H1 (cell line): Measurements from ENCODE around the gene CPTP. TPM values are rescaled to one million over a fixed set of nuclear protein-coding genes. Genes with fewer than 3 reads are reported as not detected.

ENCODE experiments used
- CTCF ChIA-PET: fragments of 300-600 bp; sonication (Branson Sonifier 250); formaldehyde crosslinking; loops from one replicate; lab custom pipeline; 2021; ENCODE audit not compliant: partially characterized antibody; lab: Charles Lee
- POLR2A ChIA-PET: fragments of 300-600 bp; sonication (Branson Sonifier 250); formaldehyde crosslinking; loops from one replicate; lab custom pipeline; 2021; ENCODE audit warnings: inconsistent platforms; ENCODE audit not compliant: partially characterized antibody; lab: Charles Lee
- DNase-seq, 2 experiments: peaks; one replicate each; pipeline versions ENCODE4 v3.0.0 to v3.0.0-alpha.2; 2010 to 2022; ENCODE audit warnings: low spot score in 2 of 2, low read depth in 1 of 2, mixed read lengths in 1 of 2
- FAIRE-seq: peaks from 2 replicates; lab custom pipeline; 2011; peaks lifted over from hg19 to GRCh38; lab: Jason Lieb, UNC
- H2AFZ ChIP-seq: 2 replicates; pipeline ENCODE4 v1.8.1; 2012; ENCODE audit warnings: low read length, inconsistent platforms
- H2AK5ac ChIP-seq: 2 replicates; pipeline ENCODE4 v1.6.1; 2013; ENCODE audit warnings: low read depth, low read length
- H2BK120ac ChIP-seq: replicated peaks from 2 replicates; pipeline ENCODE3; 2013; ENCODE audit warnings: low read depth, low read length, inconsistent platforms
- H2BK12ac ChIP-seq: 2 replicates; pipeline ENCODE4 v1.6.1; 2013; ENCODE audit warnings: low read depth, low read length
- H2BK15ac ChIP-seq: 2 replicates; pipeline ENCODE4 v1.6.1; 2013; ENCODE audit warnings: low read length
- H2BK20ac ChIP-seq: 2 replicates; pipeline ENCODE4 v1.6.1; 2013; ENCODE audit warnings: low read length
- H2BK5ac ChIP-seq: 2 replicates; pipeline ENCODE4 v1.6.1; 2013; ENCODE audit warnings: low read depth, low read length
- H3K14ac ChIP-seq: 2 replicates; pipeline ENCODE4 v1.6.1; 2013; ENCODE audit warnings: inconsistent platforms; ENCODE audit not compliant: insufficient read length
- H3K18ac ChIP-seq: 2 replicates; pipeline ENCODE4 v1.6.1; 2013; ENCODE audit warnings: low read length; ENCODE audit errors: extremely low read depth
- H3K23ac ChIP-seq: 2 replicates; pipeline ENCODE4 v1.6.1; 2013; ENCODE audit warnings: inconsistent platforms; ENCODE audit not compliant: insufficient read length
- H3K23me2 ChIP-seq: 2 replicates; pipeline ENCODE4 v1.6.1; 2013; ENCODE audit warnings: low read depth, low read length
- H3K27ac ChIP-seq: 2 replicates; pipeline ENCODE4 v1.6.1; 2011; ENCODE audit warnings: low read depth, low read length, inconsistent platforms
- H3K27me3 ChIP-seq, 4 experiments: replicated peaks in 1 of 4; 1 replicate in 1 of 4; 2 replicates in 3 of 4; pipeline versions ENCODE4 v1.6.1 to v1.8.1; 2011 to 2013; ENCODE audit warnings: low read length in 3 of 4, mild to moderate bottlenecking in 3 of 4, inconsistent platforms in 2 of 4, mixed read lengths in 2 of 4, moderate library complexity in 1 of 4; ENCODE audit not compliant: control insufficient read depth in 3 of 4, insufficient read depth in 3 of 4; ENCODE audit errors: extremely low read depth in 1 of 4
- H3K36me3 ChIP-seq, 4 experiments: 2 replicates each; pipeline versions ENCODE4 v1.6.1 to v1.8.1; 2011 to 2013; ENCODE audit warnings: mild to moderate bottlenecking in 4 of 4, low read length in 3 of 4, moderate library complexity in 2 of 4, control low read depth in 1 of 4, inconsistent platforms in 1 of 4; ENCODE audit not compliant: insufficient read depth in 4 of 4, control insufficient read depth in 2 of 4
- H3K4ac ChIP-seq: replicated peaks from 2 replicates; pipeline ENCODE3; 2013; ENCODE audit warnings: low read length, low read depth, mixed read lengths, inconsistent platforms; ENCODE audit not compliant: insufficient read length
- H3K4me1 ChIP-seq, 4 experiments: replicated peaks in 1 of 4; 1 replicate in 1 of 4; 2 replicates in 3 of 4; pipeline versions ENCODE4 v1.6.1 to v1.8.1; 2011 to 2013; ENCODE audit warnings: low read length in 3 of 4, inconsistent platforms in 2 of 4, mixed read lengths in 1 of 4; ENCODE audit not compliant: insufficient read depth in 4 of 4, control insufficient read depth in 3 of 4
- H3K4me2 ChIP-seq, 2 experiments: 2 replicates each; pipeline versions ENCODE4 v1.6.1 to v1.8.1; 2011 to 2013; ENCODE audit warnings: low read depth in 2 of 2, low read length in 2 of 2, control low read depth in 1 of 2, inconsistent platforms in 1 of 2, mild to moderate bottlenecking in 1 of 2; ENCODE audit not compliant: insufficient read depth in 1 of 2
- H3K4me3 ChIP-seq, 4 experiments: fragments of 200-600, 300-600 bp in 1 of 4; sonication (generic), shearing (Covaris generic), sonication (Bioruptor Twin) in 1 of 4; 2 replicates each; pipeline versions ENCODE4 v1.5.1 to v1.8.1; 2011 to 2016; ENCODE audit warnings: low read length in 4 of 4, low read depth in 3 of 4, control low read depth in 2 of 4, inconsistent platforms in 2 of 4, mild to moderate bottlenecking in 2 of 4, mixed read lengths in 1 of 4, moderate library complexity in 1 of 4; ENCODE audit not compliant: insufficient read depth in 2 of 4; ENCODE audit errors: extremely low read depth in 1 of 4
- H3K56ac ChIP-seq: replicated peaks from 2 replicates; pipeline ENCODE3; 2013; ENCODE audit warnings: low read depth, mild to moderate bottlenecking, mixed read lengths, low read length, inconsistent platforms; ENCODE audit not compliant: insufficient read length
- H3K79me1 ChIP-seq: 2 replicates; pipeline ENCODE4 v1.6.1; 2013; ENCODE audit warnings: low read depth, low read length, control low read depth
- H3K79me2 ChIP-seq, 2 experiments: 2 replicates each; pipeline versions ENCODE4 v1.6.1 to v1.8.1; 2012 to 2013; ENCODE audit warnings: low read length in 2 of 2, mild to moderate bottlenecking in 2 of 2, inconsistent platforms in 1 of 2; ENCODE audit not compliant: insufficient read depth in 2 of 2, control insufficient read depth in 1 of 2
- H3K9ac ChIP-seq, 4 experiments: replicated peaks in 1 of 4; 1 replicate in 1 of 4; 2 replicates in 3 of 4; pipeline versions ENCODE4 v1.6.1 to v1.8.1; 2011 to 2013; ENCODE audit warnings: low read depth in 3 of 4, low read length in 3 of 4, control low read depth in 2 of 4, mild to moderate bottlenecking in 2 of 4, moderate library complexity in 2 of 4, inconsistent platforms in 1 of 4; ENCODE audit errors: extremely low read depth in 1 of 4
- H3K9me3 ChIP-seq, 2 experiments: 2 replicates each; pipeline versions ENCODE4 v1.6.1 to v1.8.1; 2012 to 2013; ENCODE audit warnings: mild to moderate bottlenecking in 2 of 2, moderate library complexity in 2 of 2, control low read depth in 1 of 2, inconsistent platforms in 1 of 2, low read depth in 1 of 2, low read length in 1 of 2, mixed read lengths in 1 of 2; ENCODE audit not compliant: insufficient read depth in 2 of 2
- H4K20me1 ChIP-seq, 2 experiments: replicated peaks in 1 of 2; 2 replicates each; pipeline versions ENCODE3 to v1.8.1; 2011 to 2013; ENCODE audit warnings: inconsistent platforms in 2 of 2, low read length in 2 of 2, mild to moderate bottlenecking in 1 of 2; ENCODE audit not compliant: insufficient read depth in 2 of 2, control insufficient read depth in 1 of 2
- H4K5ac ChIP-seq: 2 replicates; pipeline ENCODE4 v1.6.1; 2013; ENCODE audit warnings: low read length, low read depth, mixed read lengths, inconsistent platforms; ENCODE audit not compliant: insufficient read length
- H4K8ac ChIP-seq: 2 replicates; pipeline ENCODE4 v1.8.0; 2013; ENCODE audit warnings: mild to moderate bottlenecking, moderate library complexity, low read length, inconsistent platforms; ENCODE audit not compliant: insufficient read depth; ENCODE audit errors: extremely low read depth
- H4K91ac ChIP-seq: replicated peaks from 2 replicates; pipeline ENCODE3; 2013; ENCODE audit warnings: low read length, mixed read lengths, inconsistent platforms; ENCODE audit not compliant: insufficient read length
- POLR2AphosphoS5 ChIP-seq: IDR thresholded peaks from 2 replicates; pipeline ENCODE4 v1.6.1; 2011; ENCODE audit warnings: low read depth, low read length
- SIX5 ChIP-seq: IDR thresholded peaks from 2 replicates; pipeline ENCODE4 v1.6.1; 2011; ENCODE audit warnings: mild to moderate bottlenecking, low read depth, low read length
- WGBS, 2 experiments: shearing (Covaris generic) in 1 of 2; methylation state at CpG; one replicate each; pipeline versions ENCODE4 v1.1.6 to v1.1.7; 2013 to 2015; ENCODE audit warnings: low lambda C conversion rate in 2 of 2, mixed read lengths in 2 of 2, inconsistent platforms in 1 of 2, low coverage in 1 of 2, missing lambda C conversion rate in 1 of 2; ENCODE audit not compliant: insufficient replicate concordance in 2 of 2, insufficient coverage in 1 of 2, insufficient read length in 1 of 2; ENCODE audit errors: extremely low coverage in 1 of 2, missing lambda C conversion rate in 1 of 2; 5-methylcytosine and 5-hydroxymethylcytosine counted together
- polyA plus RNA-seq, 7 experiments: library from polyadenylated mRNA; depleted of rRNA in 3 of 7; stranded (reverse) in 5 of 7; unstranded in 2 of 7; fragments of >200 nt in 5 of 7; fragments of 200-250 nt in 2 of 7; gene quantifications; 1 replicate in 5 of 7; 2 replicates in 1 of 7; 4 replicates in 1 of 7; pipeline versions ENCODE4 v1.2.1 to v1.2.3, GENCODE V29; 2011 to 2013; ENCODE audit warnings: missing spikeins in 2 of 7, mixed read lengths in 2 of 7
- total RNA-seq: library from RNA; stranded (reverse); fragmentation: NEBNext Ultra II Directional; extraction: Animal tissue kit (Norgen Biotek cat#: 25700); gene quantifications from 2 replicates; pipeline ENCODE4 v1.2.1, GENCODE V29; 2021

Gene CPTP
- total and polyA plus RNA-seq, 2 of the 8 experiments (the other 6 are each of a cell fraction or from before 2014, with no cell fraction given), result 8.1 to 10.6 TPM

DNA sequence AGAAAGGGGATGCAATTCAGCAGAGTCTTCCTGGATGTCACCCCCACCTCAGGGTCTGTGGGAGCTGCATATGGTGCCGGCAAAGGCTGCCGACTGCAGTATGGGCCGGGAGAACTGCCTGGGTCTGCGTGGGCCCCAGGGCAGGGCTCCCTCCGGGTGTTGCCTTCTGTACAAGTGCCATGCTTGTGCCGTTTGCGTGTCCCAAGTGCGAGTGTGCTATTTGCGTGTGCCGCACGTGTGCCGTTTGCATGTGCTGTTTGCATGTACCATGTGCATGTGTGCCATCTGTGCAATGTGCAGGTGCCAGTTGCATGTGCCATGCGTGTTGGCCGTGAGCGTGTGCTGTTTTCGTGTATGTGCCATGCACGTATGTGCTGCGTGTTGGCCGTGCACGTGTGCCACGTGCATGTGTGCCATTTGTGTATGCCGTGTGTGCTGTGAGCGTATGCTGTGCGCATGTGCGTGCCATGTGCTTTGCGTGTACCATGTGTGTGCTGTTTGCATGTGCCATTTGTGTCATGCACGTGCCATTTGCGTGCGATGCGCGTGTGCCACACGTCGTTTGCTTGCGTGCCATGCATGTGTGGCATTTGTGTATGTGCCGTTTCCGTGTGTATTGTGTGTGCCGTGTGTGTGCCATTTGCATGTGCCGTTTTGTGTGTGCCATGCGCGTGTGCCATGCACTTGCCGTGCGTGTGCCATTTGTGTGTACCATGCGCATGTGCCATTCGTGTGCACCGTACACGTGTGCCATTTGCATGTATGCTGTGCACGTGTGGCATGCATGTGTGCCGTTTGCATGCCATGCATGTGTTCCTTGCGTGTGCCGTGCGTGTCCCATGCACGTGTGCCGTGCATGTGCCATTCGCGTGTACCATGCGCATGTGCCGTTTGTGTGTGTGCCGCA lies 5.0 kb downstream of the CPTP start:
- Histone ChIP-seq H3K36me3 (peaks cover 0 to 3% (median 0%) of the 10 kb centered on the region in 4 experiments; a peak in 1 of 8 replicates), H3K27ac (no peak overlapping the region), H2BK5ac (peak overlapping the region; percentile 26; the same call in 1 of the 2 replicates), H3K4me3 (no peak overlapping the region), H3K23me2 (peaks cover 9% of the 10 kb centered on the region), H3K4ac (peak overlapping the region; percentile 96), H3K79me1 (peaks cover 9% of the 10 kb centered on the region), H3K56ac (no peak overlapping the region), H3K27me3 (no peaks in the 10 kb centered on the region; a peak in 1 of 7 replicates), H3K9me3 (peaks cover 0 to 6% of the 10 kb centered on the region in 2 experiments; a peak in 2 of 4 replicates), H2AK5ac (peak overlapping the region; percentile 18; the same call in 1 of the 2 replicates), H3K23ac (no peak overlapping the region), H2BK15ac (no peak overlapping the region), H2BK12ac (peak overlapping the region; percentile 60; the same call in 1 of the 2 replicates), H4K8ac (peak overlapping the region; percentile 51; the same call in 1 of the 2 replicates), H3K9ac (peak overlapping the region in 1 of 4 experiments; percentile 46; a peak in 1 of 7 replicates), H3K4me1 (peaks cover 0 to 8% (median 3%) of the 10 kb centered on the region in 4 experiments; a peak in 5 of 7 replicates), H3K18ac (no peak overlapping the region), H2BK20ac (no peak overlapping the region), H2AFZ (no peak overlapping the region), H4K20me1 (peaks cover 3 to 26% of the 10 kb centered on the region in 2 experiments), H4K5ac (no peak overlapping the region), H3K4me2 (no peak overlapping the region), H4K91ac (peak overlapping the region; percentile 95), H2BK120ac (peak overlapping the region; percentile 64), H3K79me2 (0 out of 4 replicates have a peak, but pooled peaks cover 0 to 8% of the 10 kb centered on the region in 2 experiments), H3K14ac (no peak overlapping the region)
- ChIA-PET POLR2A (interaction anchor here (0.9 to 9.0 kb wide), 5 partner anchors 8 to 34 kb away, joined by 3 to 134 read pairs (median 4); no protein-coding TSS in a partner anchor), CTCF (no interaction called here)
- DNase-seq (no peak), FAIRE-seq (no peak)
- 93% methylated on average over 58 of the region's 58 CpGs; no CpG with 5 or more reads in 1 of the 2 experiments for WGBS, 2 experiments
- TF ChIP-seq SIX5 (no peak), POLR2AphosphoS5 (peak; percentile 67)
